Measurements from ENCODE around the gene CYP4F22.

Gene CYP4F22

GRCh38 chr19:15516363-15516762, 8.0 kb downstream of the CYP4F22 start:
- TF ChIP-seq CTCF (IDR thresholded peaks at IDR 0.05; ENCODE audit: low read depth, low read length, missing control alignments) = no peak
- no peak for DNase-seq (ENCODE audit: low read depth)
- H3K4me3 ChIP-seq (ENCODE audit: low read depth, low read length) = no peak overlapping the region

DNA sequence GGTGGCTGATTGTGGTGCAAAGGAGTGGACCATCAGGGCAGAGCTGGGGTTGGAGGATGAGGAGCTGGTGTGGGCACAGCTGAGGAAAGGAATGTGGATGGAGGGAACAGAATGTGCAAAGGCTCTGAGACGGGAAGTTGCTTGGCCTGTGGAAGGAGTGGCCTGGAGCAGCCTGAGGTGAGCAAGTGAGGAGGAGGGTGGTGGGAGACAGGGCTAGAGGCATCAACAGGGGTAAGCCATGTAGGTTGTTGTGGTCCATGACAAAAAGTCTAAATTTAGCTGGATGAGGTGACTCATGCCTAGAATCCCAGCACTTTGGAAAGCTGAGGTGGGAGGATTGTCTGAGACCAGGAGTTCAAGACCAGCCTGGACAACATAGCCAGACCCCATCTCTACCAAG, 9.5 kb downstream of the CYP4F22 start:
- H3K4me3 ChIP-seq (ENCODE audit: low read depth, low read length) = no peak overlapping the region
- no peak for DNase-seq (ENCODE audit: low read depth)
- no peak for TF ChIP-seq CTCF (IDR thresholded peaks at IDR 0.05; ENCODE audit: low read depth, low read length, missing control alignments)

DNA sequence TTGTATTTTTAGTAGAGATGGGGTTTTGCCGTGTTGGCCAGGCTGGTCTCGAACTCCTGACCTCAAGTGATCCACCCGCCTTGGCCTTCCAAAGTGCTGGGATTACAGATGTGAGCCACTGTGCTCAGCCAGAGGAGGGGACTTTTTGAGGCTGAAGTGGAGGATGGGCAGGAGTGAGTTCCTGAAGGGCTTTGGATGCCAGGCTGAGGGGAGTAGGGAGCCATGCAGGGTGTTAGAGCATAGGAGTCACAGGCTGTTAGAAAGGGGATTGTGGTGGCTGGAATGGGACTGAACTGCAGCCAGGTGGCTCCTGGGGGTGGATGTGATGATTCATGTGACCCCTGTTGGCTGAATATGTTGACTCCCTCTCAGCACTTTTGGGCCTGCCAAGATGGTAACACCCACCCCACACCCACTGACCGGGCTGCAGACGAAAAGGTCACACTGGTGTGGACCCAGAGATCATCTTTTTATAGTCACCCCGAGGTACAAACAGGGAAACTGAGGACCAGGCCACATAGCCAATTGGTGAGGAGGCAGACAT, 11.2 kb downstream of the CYP4F22 start:
- no peak overlapping the region for H3K4me3 ChIP-seq (ENCODE audit: low read depth, low read length)
- DNase-seq (ENCODE audit: low read depth) = no peak
- no peak for TF ChIP-seq CTCF (IDR thresholded peaks at IDR 0.05; ENCODE audit: low read depth, low read length, missing control alignments)

- DNase-seq (ENCODE audit: low read depth) = no peak
- TF ChIP-seq CTCF (IDR thresholded peaks at IDR 0.05; ENCODE audit: low read depth, low read length, missing control alignments) = no peak
- no peak overlapping the region for H3K4me3 ChIP-seq (ENCODE audit: low read depth, low read length)
Observed at GRCh38 chr19:15524781-15525180, 16.5 kb downstream of the CYP4F22 start.

- no peak for TF ChIP-seq CTCF (IDR thresholded peaks at IDR 0.05; ENCODE audit: low read depth, low read length, missing control alignments)
- DNase-seq (ENCODE audit: low read depth) = no peak
Observed at GRCh38 chr19:15525291-15525690, 17.0 kb downstream of the CYP4F22 start.

DNA sequence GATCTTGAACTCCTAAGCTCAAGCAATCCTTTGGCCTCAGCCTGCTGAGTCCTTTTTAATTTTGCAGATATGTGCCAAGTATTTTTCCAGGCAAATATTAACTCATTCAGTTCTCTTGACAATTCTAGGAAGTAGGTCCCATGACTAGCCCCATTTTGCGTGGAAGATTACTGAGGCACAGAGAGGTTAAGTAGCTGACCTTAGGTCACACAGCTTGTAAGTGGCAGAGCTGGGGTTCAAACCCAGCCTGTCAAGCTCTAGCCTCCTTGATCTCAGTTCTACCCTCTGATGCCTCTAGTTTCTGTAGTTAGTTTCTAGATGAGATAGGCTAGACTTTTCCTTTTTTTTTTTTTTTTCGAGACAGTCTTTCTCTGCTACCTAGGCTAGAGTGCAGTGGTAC, 18.1 kb downstream of the CYP4F22 start:
- H3K4me3 ChIP-seq (ENCODE audit: low read depth, low read length) = no peak overlapping the region
- no peak for TF ChIP-seq CTCF (IDR thresholded peaks at IDR 0.05; ENCODE audit: low read depth, low read length, missing control alignments)
- no peak for DNase-seq (ENCODE audit: low read depth)

More at GRCh38 chr19:15525291-15525690, 17.0 kb downstream of the CYP4F22 start:
- no peak overlapping the region for H3K4me3 ChIP-seq (ENCODE audit: low read depth, low read length)

GRCh38 chr19:15527705-15528104, 19.4 kb downstream of the CYP4F22 start:
- no peak overlapping the region for H3K4me3 ChIP-seq (ENCODE audit: low read depth, low read length)
- no peak for TF ChIP-seq CTCF (IDR thresholded peaks at IDR 0.05; ENCODE audit: low read depth, low read length, missing control alignments)
- no peak for DNase-seq (ENCODE audit: low read depth)

Measured in GM12864 (cell line).